Coronary artery (tissue), 2 donors: ENCODE measurements around the gene FBXL20.
"Not testable (repeated sequence)": the region's sequence is repeated elsewhere in the genome, so short reads cannot be mapped to it uniquely, and the experiment has no call there.

Experiments
- DNase-seq: peaks from one replicate; pipeline ENCODE4 v3.0.0-alpha.2; 2017; ENCODE audit warnings: low spot score
- H3K27ac ChIP-seq, 2 donors: fragments of 200-600 bp; sonication (generic); one replicate each; pipeline ENCODE4 v1.5.1; 2016 to 2019
- H3K4me3 ChIP-seq: fragments of 200-600 bp; sonication (generic); 2 replicates; pipeline ENCODE4 v1.5.1; 2016; ENCODE audit warnings: mild to moderate bottlenecking, moderate library complexity
- CTCF ChIP-seq: fragments of 200-600 bp; sonication (generic); IDR thresholded peaks from one replicate; pipeline ENCODE4 v1.5.1; 2019; ENCODE audit warnings: antibody characterized with exemption

FBXL20 gene

GRCh38 chr17:39351508-39351907 is 49.9 kb downstream of the FBXL20 start:
- no peak overlapping the region for H3K27ac ChIP-seq
- TF ChIP-seq CTCF: no peak
- DNase-seq: no peak
- H3K4me3 ChIP-seq: no peak overlapping the region

- no peak for DNase-seq
- TF ChIP-seq CTCF: no peak
- no peak overlapping the region for H3K4me3 ChIP-seq
- H3K27ac ChIP-seq: no peak overlapping the region
Observed at GRCh38 chr17:39349246-39349645, 52.2 kb downstream of the FBXL20 start.

GRCh38 chr17:39346863-39347262 is 54.6 kb downstream of the FBXL20 start:
- not testable (repeated sequence) for H3K4me3 ChIP-seq, H3K27ac ChIP-seq, DNase-seq

GRCh38 chr17:39341541-39341940 is 59.9 kb downstream of the FBXL20 start:
- no peak for DNase-seq
- H3K4me3 ChIP-seq: no peak overlapping the region
- no peak for TF ChIP-seq CTCF
- H3K27ac ChIP-seq: no peak overlapping the region

- Histone ChIP-seq H3K27ac (no peak overlapping the region), H3K4me3 (no peak overlapping the region)
- no peak for DNase-seq
- TF ChIP-seq CTCF: no peak
Observed at GRCh38 chr17:39340731-39341130, 60.7 kb downstream of the FBXL20 start.

GRCh38 chr17:39339272-39339671 is 62.2 kb downstream of the FBXL20 start:
- no peak for TF ChIP-seq CTCF

GRCh38 chr17:39337649-39338048 is 63.8 kb downstream of the FBXL20 start:
- not testable (repeated sequence) for H3K4me3 ChIP-seq, DNase-seq
- peak overlapping the region in 1 of 2 donors; percentile 22 for H3K27ac ChIP-seq

More at GRCh38 chr17:39339272-39339671, 62.2 kb downstream of the FBXL20 start:
- no peak for DNase-seq
- H3K4me3 ChIP-seq: no peak overlapping the region
- H3K27ac ChIP-seq: no peak overlapping the region

GRCh38 chr17:39335704-39336223 is 65.7 kb downstream of the FBXL20 start:
- no peak for DNase-seq
- H3K27ac ChIP-seq: peak overlapping the region in 1 of 2 donors; percentile 63

GRCh38 chr17:39334008-39334744 is 67.2 kb downstream of the FBXL20 start:
- not testable (repeated sequence) for H3K27ac ChIP-seq, DNase-seq, H3K4me3 ChIP-seq

More at GRCh38 chr17:39335704-39336223, 65.7 kb downstream of the FBXL20 start:
- H3K4me3 ChIP-seq: no peak overlapping the region
- no peak for TF ChIP-seq CTCF
